ENCODE measurements around the gene ARHGAP23. TPM values are rescaled to one million over a fixed set of nuclear protein-coding genes. Genes with fewer than 3 reads are reported as not detected.

Gene ARHGAP23
- total RNA-seq, 1 experiment from 2014 or later = 97.9 TPM

- H3K56ac ChIP-seq (ENCODE audit: insufficient read length, low read depth, low read length) = no peak overlapping the region
- peaks cover 7% of the 10 kb centered on the region for H3K23me2 ChIP-seq (ENCODE audit: insufficient read length, low read depth, low read length, poor library complexity, severe bottlenecking)
- H3K9me3 Mint-ChIP-seq = no peaks in the 10 kb centered on the region
- H4K91ac ChIP-seq (ENCODE audit: insufficient read length, low read depth, low read length) = no peak overlapping the region
- DNase-seq = no peak
- H2AFZ ChIP-seq (ENCODE audit: low read length) = no peak overlapping the region
- H3K4me3 Mint-ChIP-seq = no peak overlapping the region; a peak in 1 of 5 replicates
- H3K4me1 Mint-ChIP-seq = peaks cover 22 to 29% of the 10 kb centered on the region in 2 experiments
- no peak overlapping the region for H2BK12ac ChIP-seq (ENCODE audit: insufficient read length, low read depth, low read length)
- peaks cover 0 to 3% (median 3%) of the 10 kb centered on the region in 3 experiments; a peak in 2 of 7 replicates for H3K36me3 Mint-ChIP-seq (ENCODE audit: insufficient read depth in 1 of 3, low read depth in 3 of 3)
- no peak overlapping the region for H3K27ac ChIP-seq (ENCODE audit: insufficient read length, low read depth, low read length)
- H2BK15ac ChIP-seq (ENCODE audit: low read depth, low read length) = peak overlapping the region; percentile 13; the same call in 1 of the 2 replicates
- no peak overlapping the region for H3K4ac ChIP-seq (ENCODE audit: low read depth, low read length)
- no peak overlapping the region for H4K5ac ChIP-seq (ENCODE audit: insufficient read length, low read depth, low read length)
- no peak overlapping the region for H3K27ac Mint-ChIP-seq
- no peak overlapping the region for H4K8ac ChIP-seq (replicated peaks; ENCODE audit: insufficient read length, low read depth, low read length)
- no peak overlapping the region for H3K9ac ChIP-seq (ENCODE audit: extremely low read depth, insufficient read length, low read length)
- H3K27me3 Mint-ChIP-seq (ENCODE audit: low read depth) = peaks cover 6% of the 10 kb centered on the region; the same call in 1 of the 2 replicates
- H2AK5ac ChIP-seq (ENCODE audit: insufficient read length, low read length) = no peak overlapping the region
- H2BK120ac ChIP-seq (ENCODE audit: low read depth, low read length, poor library complexity, severe bottlenecking) = no peak overlapping the region
- H3K18ac ChIP-seq (ENCODE audit: insufficient read length, low read depth, low read length) = no peak overlapping the region
- H3K14ac ChIP-seq (ENCODE audit: insufficient read depth, low read length) = peak overlapping the region; percentile 40; the same call in 1 of the 2 replicates
- no peak overlapping the region for H3T11ph ChIP-seq (ENCODE audit: low read length)
- H3K4me1 ChIP-seq (ENCODE audit: insufficient read depth, low read length) = peaks cover 3% of the 10 kb centered on the region; the same call in 1 of the 2 replicates
- no peak overlapping the region for H3K4me2 ChIP-seq (ENCODE audit: insufficient read depth, insufficient read length, low read length)
- TF ChIP-seq CTCF (conservative IDR thresholded peaks at IDR 0.05) = no peak
- no peak overlapping the region for H2BK5ac ChIP-seq (ENCODE audit: insufficient read length, low read length)
- no peaks in the 10 kb centered on the region for H3K9me3 ChIP-seq (ENCODE audit: control insufficient read depth, low read depth, low read length)
- H2BK20ac ChIP-seq (ENCODE audit: low read depth, low read length, poor library complexity, severe bottlenecking) = no peak overlapping the region
- H3K27me3 ChIP-seq (ENCODE audit: insufficient read depth, low read length) = no peaks in the 10 kb centered on the region
- WGBS (ENCODE audit: extremely low coverage, insufficient read length, low lambda C conversion rate) = no CpG with 5 or more reads among the region's 1 CpG
- H3K79me2 ChIP-seq (ENCODE audit: insufficient read depth, low read length) = no peaks in the 10 kb centered on the region
- H3K79me1 ChIP-seq (ENCODE audit: insufficient read depth, low read depth, low read length, poor library complexity, severe bottlenecking) = no peaks in the 10 kb centered on the region
- H3K23ac ChIP-seq (ENCODE audit: insufficient read length, low read depth, low read length) = no peak overlapping the region
- H4K20me1 ChIP-seq (ENCODE audit: control insufficient read depth, insufficient read depth, insufficient read length) = no peaks in the 10 kb centered on the region
These were observed 18.1 kb upstream of the ARHGAP23 start for GRCh38 chr17:38410201-38410600.
